LNCaP clone FGC (cell line): ENCODE results near the gene TM7SF2.

Experiments
- DNase-seq: peaks from one replicate; pipeline ENCODE4 v3.0.0-alpha.2; 2011; ENCODE audit warnings: low read depth
- H3K4me3 ChIP-seq: 2 replicates; pipeline ENCODE4 v1.5.1; 2011; ENCODE audit warnings: mild to moderate bottlenecking, low read depth, low read length, control low read depth
- CTCF ChIP-seq: IDR thresholded peaks from 2 replicates; pipeline ENCODE4 v1.5.1; 2012; ENCODE audit warnings: mild to moderate bottlenecking; ENCODE audit not compliant: control insufficient read depth, insufficient read depth; ENCODE audit errors: extremely low read depth

The TM7SF2 gene

GRCh38 chr11:65069217-65069616 lies 42.5 kb upstream of the TM7SF2 start:
- TF ChIP-seq CTCF: no peak
- no peak for DNase-seq

GRCh38 chr11:65071907-65072630 lies 39.6 kb upstream of the TM7SF2 start:
- H3K4me3 ChIP-seq: no peak overlapping the region
- TF ChIP-seq CTCF: no peak
- DNase-seq: no peak

More at GRCh38 chr11:65069217-65069616, 42.5 kb upstream of the TM7SF2 start:
- H3K4me3 ChIP-seq: no peak overlapping the region

GRCh38 chr11:65072631-65072966 lies 39.1 kb upstream of the TM7SF2 start:
- no peak for TF ChIP-seq CTCF
- no peak overlapping the region for H3K4me3 ChIP-seq
- DNase-seq: no peak

- no peak for TF ChIP-seq CTCF
- no peak for DNase-seq
- H3K4me3 ChIP-seq: no peak overlapping the region
These were observed 34.2 kb upstream of the TM7SF2 start for GRCh38 chr11:65077451-65077850.

- H3K4me3 ChIP-seq: no peak overlapping the region
- TF ChIP-seq CTCF: peak; percentile 53
- no peak for DNase-seq
These were observed 33.5 kb upstream of the TM7SF2 start for GRCh38 chr11:65078151-65078550.

GRCh38 chr11:65078786-65079342 lies 32.8 kb upstream of the TM7SF2 start:
- no peak overlapping the region for H3K4me3 ChIP-seq
- DNase-seq: no peak
- TF ChIP-seq CTCF: no peak
